ENCODE results near the gene INPP5A.

Gene INPP5A

GRCh38 chr10:132605390-132605789, 67.8 kb downstream of the INPP5A start:
- DNase-seq: no peak
- TF ChIP-seq GATA1 (IDR thresholded peaks at IDR 0.05; ENCODE audit: low read depth, low read length) (no peak), POLR2A (IDR thresholded peaks at IDR 0.05; ENCODE audit: low read length) (no peak)

- DNase-seq: no peak
- TF ChIP-seq GATA1 (IDR thresholded peaks at IDR 0.05; ENCODE audit: low read depth, low read length) (no peak), POLR2A (IDR thresholded peaks at IDR 0.05; ENCODE audit: low read length) (no peak)
These were observed 68.5 kb downstream of the INPP5A start for GRCh38 chr10:132606031-132606491.

- TF ChIP-seq GATA1 (IDR thresholded peaks at IDR 0.05; ENCODE audit: low read depth, low read length) (no peak), POLR2A (IDR thresholded peaks at IDR 0.05; ENCODE audit: low read length) (no peak)
- no peak for DNase-seq
These were observed 69.1 kb downstream of the INPP5A start for GRCh38 chr10:132606536-132607316.

- DNase-seq: no peak
- TF ChIP-seq GATA1 (IDR thresholded peaks at IDR 0.05; ENCODE audit: low read depth, low read length): no peak
- no peak for TF ChIP-seq POLR2A (IDR thresholded peaks at IDR 0.05; ENCODE audit: low read length)
These were observed 69.9 kb downstream of the INPP5A start for GRCh38 chr10:132607491-132607890.

- DNase-seq: no peak
- TF ChIP-seq GATA1 (IDR thresholded peaks at IDR 0.05; ENCODE audit: low read depth, low read length) (no peak), POLR2A (IDR thresholded peaks at IDR 0.05; ENCODE audit: low read length) (no peak)
These were observed 70.4 kb downstream of the INPP5A start for GRCh38 chr10:132607961-132608495.

GRCh38 chr10:132608511-132609195, 71.1 kb downstream of the INPP5A start:
- no peak for DNase-seq
- no peak for TF ChIP-seq GATA1 (IDR thresholded peaks at IDR 0.05; ENCODE audit: low read depth, low read length)
- no peak for TF ChIP-seq POLR2A (IDR thresholded peaks at IDR 0.05; ENCODE audit: low read length)

- TF ChIP-seq GATA1 (IDR thresholded peaks at IDR 0.05; ENCODE audit: low read depth, low read length) (no peak), POLR2A (IDR thresholded peaks at IDR 0.05; ENCODE audit: low read length) (no peak)
- DNase-seq: no peak
These were observed 71.6 kb downstream of the INPP5A start for GRCh38 chr10:132609211-132609610.

GRCh38 chr10:132610071-132610701, 72.6 kb downstream of the INPP5A start:
- no peak for TF ChIP-seq GATA1 (IDR thresholded peaks at IDR 0.05; ENCODE audit: low read depth, low read length)
- no peak for TF ChIP-seq POLR2A (IDR thresholded peaks at IDR 0.05; ENCODE audit: low read length)
- no peak for DNase-seq

- TF ChIP-seq GATA1 (IDR thresholded peaks at IDR 0.05; ENCODE audit: low read depth, low read length) (no peak), POLR2A (IDR thresholded peaks at IDR 0.05; ENCODE audit: low read length) (no peak)
- DNase-seq: no peak
These were observed 73.7 kb downstream of the INPP5A start for GRCh38 chr10:132611026-132611910.

- no peak for TF ChIP-seq POLR2A (IDR thresholded peaks at IDR 0.05; ENCODE audit: low read length)
- no peak for DNase-seq
These were observed 74.4 kb downstream of the INPP5A start for GRCh38 chr10:132611986-132612385.

GRCh38 chr10:132612571-132613504, 75.3 kb downstream of the INPP5A start:
- no peak for DNase-seq
- TF ChIP-seq POLR2A (IDR thresholded peaks at IDR 0.05; ENCODE audit: low read length) (no peak), GATA1 (IDR thresholded peaks at IDR 0.05; ENCODE audit: low read depth, low read length) (no peak)

Measured in erythroblast (primary cell).